Kidney (tissue), 14 donors: ENCODE results near the gene AUTS2. TPM values are rescaled to one million over a fixed set of nuclear protein-coding genes. Genes with fewer than 3 reads are reported as not detected.

Source experiments
- DNase-seq, 5 donors: peaks; one replicate each; pipeline ENCODE4 v3.0.0-alpha.2; 2013 to 2020
- FAIRE-seq: peaks from 2 replicates; lab custom pipeline; 2012; peaks lifted over from hg19 to GRCh38; lab: Jason Lieb, UNC
- H3K27ac ChIP-seq, 2 donors: one replicate each; pipeline ENCODE4 v1.7.0; 2013; ENCODE audit warnings: low read depth in 2 of 2, low read length in 2 of 2, inconsistent platforms in 1 of 2
- H3K27me3 ChIP-seq: one replicate; pipeline ENCODE4 v1.7.1; 2013; ENCODE audit warnings: low read length, inconsistent platforms; ENCODE audit not compliant: control insufficient read depth, insufficient read depth
- H3K36me3 ChIP-seq, 3 donors: one replicate each; pipeline versions ENCODE4 v1.7.0 to v1.7.1; 2013; ENCODE audit warnings: low read length in 3 of 3, control low read depth in 1 of 3, inconsistent platforms in 1 of 3; ENCODE audit not compliant: insufficient read depth in 3 of 3, control insufficient read depth in 2 of 3
- H3K4me1 ChIP-seq, 3 donors: one replicate each; pipeline versions ENCODE4 v1.7.0 to v1.7.1; 2013; ENCODE audit warnings: low read length in 3 of 3, inconsistent platforms in 1 of 3, low read depth in 1 of 3; ENCODE audit not compliant: control insufficient read depth in 2 of 3, insufficient read depth in 2 of 3
- H3K4me3 ChIP-seq, 3 donors: one replicate each; pipeline versions ENCODE4 v1.7.0 to v1.8.1; 2013; ENCODE audit warnings: low read length in 3 of 3, control low read depth in 1 of 3, inconsistent platforms in 1 of 3
- H3K9ac ChIP-seq, 3 donors: one replicate each; pipeline versions ENCODE4 v1.7.0 to v1.7.1; 2013; ENCODE audit warnings: low read length in 3 of 3, control low read depth in 1 of 3, inconsistent platforms in 1 of 3
- H3K9me3 ChIP-seq, 3 donors: one replicate each; pipeline versions ENCODE4 v1.7.0 to v1.7.1; 2013; ENCODE audit warnings: low read length in 3 of 3, control low read depth in 1 of 3, inconsistent platforms in 1 of 3; ENCODE audit not compliant: control insufficient read depth in 2 of 3, insufficient read depth in 1 of 3
- intact Hi-C: fragments of 100-400 bp; cut with DNase I; formaldehyde crosslinking; loops from one replicate; pipeline ENCODE4 v1.11.1; 2022
- polyA plus RNA-seq: library from polyadenylated mRNA; stranded (reverse); fragments of 350-450 nt; fragmentation: Illumina TruSeq; extraction: RNeasy Lipid Tissue Mini Kit (QIAGEN cat#74804); gene quantifications from one replicate; pipeline ENCODE4 v1.2.3, GENCODE V29; 2014; ENCODE audit warnings: low read depth, low replicate concordance; ENCODE audit not compliant: insufficient read depth
- total RNA-seq: library from RNA; stranded (reverse); fragmentation: NEBNext Ultra II Directional; extraction: Animal tissue kit (Norgen Biotek cat#: 25700); gene quantifications from one replicate; pipeline ENCODE4 v1.2.1, GENCODE V29; 2021
- TF ChIP-seq, protein P1 (sequence below): IDR thresholded peaks from 3 replicates; pipeline ENCODE4 v1.5.1; 2012; ENCODE audit warnings: mild to moderate bottlenecking, moderate library complexity, borderline replicate concordance; ENCODE audit not compliant: insufficient read depth; ENCODE audit errors: extremely low read depth
- donor health status: control.
- donor health status: control.
- donor health status: control.
- donor health status: control.
- donor health status: control.
- donor health status: DM: yes; HTN: yes; CAD: no.
- donor health status: Normal renal cell carcinoma (clear cell type).

AUTS2 gene
- total and polyA plus RNA-seq, 2 donors from 2014 or later: 5.2 to 33.8 TPM

- Histone ChIP-seq H3K9ac (no peak overlapping the region), H3K27me3 (no peaks in the 10 kb centered on the region), H3K4me3 (no peak overlapping the region), H3K4me1 (peaks cover 0 to 5% (median 4%) of the 10 kb centered on the region in 3 donors), H3K9me3 (no peaks in the 10 kb centered on the region), H3K27ac (no peak overlapping the region), H3K36me3 (no peaks in the 10 kb centered on the region)
- intact Hi-C loops: no loop called here
- FAIRE-seq: no peak
- TF ChIP-seq, protein P1, sequence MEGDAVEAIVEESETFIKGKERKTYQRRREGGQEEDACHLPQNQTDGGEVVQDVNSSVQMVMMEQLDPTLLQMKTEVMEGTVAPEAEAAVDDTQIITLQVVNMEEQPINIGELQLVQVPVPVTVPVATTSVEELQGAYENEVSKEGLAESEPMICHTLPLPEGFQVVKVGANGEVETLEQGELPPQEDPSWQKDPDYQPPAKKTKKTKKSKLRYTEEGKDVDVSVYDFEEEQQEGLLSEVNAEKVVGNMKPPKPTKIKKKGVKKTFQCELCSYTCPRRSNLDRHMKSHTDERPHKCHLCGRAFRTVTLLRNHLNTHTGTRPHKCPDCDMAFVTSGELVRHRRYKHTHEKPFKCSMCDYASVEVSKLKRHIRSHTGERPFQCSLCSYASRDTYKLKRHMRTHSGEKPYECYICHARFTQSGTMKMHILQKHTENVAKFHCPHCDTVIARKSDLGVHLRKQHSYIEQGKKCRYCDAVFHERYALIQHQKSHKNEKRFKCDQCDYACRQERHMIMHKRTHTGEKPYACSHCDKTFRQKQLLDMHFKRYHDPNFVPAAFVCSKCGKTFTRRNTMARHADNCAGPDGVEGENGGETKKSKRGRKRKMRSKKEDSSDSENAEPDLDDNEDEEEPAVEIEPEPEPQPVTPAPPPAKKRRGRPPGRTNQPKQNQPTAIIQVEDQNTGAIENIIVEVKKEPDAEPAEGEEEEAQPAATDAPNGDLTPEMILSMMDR: no peak
- no peak for DNase-seq
These were observed 2.9 kb upstream of the AUTS2 start for GRCh38 chr7:69595415-69595814.

DNA sequence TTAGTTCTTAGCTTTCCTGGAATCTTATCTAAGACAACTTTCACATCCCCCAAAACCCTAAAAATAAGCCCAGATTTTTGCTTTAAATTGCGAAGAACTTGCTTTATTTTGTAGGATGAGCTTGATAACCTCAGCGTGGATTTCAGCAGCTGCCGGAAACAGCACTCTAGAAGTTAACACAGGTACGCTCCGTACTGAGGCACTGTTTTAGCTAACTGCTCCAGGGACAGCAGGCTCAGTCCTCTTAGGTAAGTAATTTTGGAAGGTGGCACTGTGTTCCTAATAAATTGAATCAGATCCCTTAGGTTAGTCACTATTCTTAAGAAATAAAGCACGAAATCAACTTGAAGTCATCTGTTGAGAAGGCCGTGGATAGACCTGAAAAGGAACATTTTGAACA lies 2.2 kb upstream of the AUTS2 start:
- intact Hi-C loops: no loop called here
- Histone ChIP-seq H3K4me3 (no peak overlapping the region), H3K9ac (no peak overlapping the region), H3K36me3 (no peaks in the 10 kb centered on the region), H3K9me3 (no peaks in the 10 kb centered on the region), H3K27me3 (no peaks in the 10 kb centered on the region), H3K4me1 (peaks cover 0 to 5% (median 4%) of the 10 kb centered on the region in 3 donors), H3K27ac (no peak overlapping the region)
- no peak for DNase-seq
- no peak for FAIRE-seq
- TF ChIP-seq, protein P1: no peak

GRCh38 chr7:69596723-69597277 lies 1.5 kb upstream of the AUTS2 start:
- H3K36me3 ChIP-seq: no peaks in the 10 kb centered on the region
- no peak for FAIRE-seq
- H3K9me3 ChIP-seq: no peaks in the 10 kb centered on the region
- peak overlapping the region in 2 of 3 donors; percentile 8 to 51 for H3K9ac ChIP-seq
- intact Hi-C loops: no loop called here
- H3K27me3 ChIP-seq: no peaks in the 10 kb centered on the region
- peak in 3 of 5 donors; percentile 40 to 58 (median 56) for DNase-seq
- TF ChIP-seq, protein P1: no peak
- no peak overlapping the region for H3K27ac ChIP-seq
- H3K4me1 ChIP-seq: peaks cover 0 to 5% (median 4%) of the 10 kb centered on the region in 3 donors
- peak overlapping the region; percentile 45 to 68 (median 62) for H3K4me3 ChIP-seq
